MV-4-11 (cell line): Measurements from ENCODE around the gene ADCY10.
A peak's percentile ranks its signal among the peaks of the same experiment; 100 is the strongest.
"Not testable (repeated sequence)": the region's sequence is repeated elsewhere in the genome, so short reads cannot be mapped to it uniquely, and the experiment has no call there.

ENCODE experiments used
- DNase-seq: peaks from one replicate; lab custom pipeline; 2025; lab: John Stamatoyannopoulos, UW

ADCY10 gene, protein sequence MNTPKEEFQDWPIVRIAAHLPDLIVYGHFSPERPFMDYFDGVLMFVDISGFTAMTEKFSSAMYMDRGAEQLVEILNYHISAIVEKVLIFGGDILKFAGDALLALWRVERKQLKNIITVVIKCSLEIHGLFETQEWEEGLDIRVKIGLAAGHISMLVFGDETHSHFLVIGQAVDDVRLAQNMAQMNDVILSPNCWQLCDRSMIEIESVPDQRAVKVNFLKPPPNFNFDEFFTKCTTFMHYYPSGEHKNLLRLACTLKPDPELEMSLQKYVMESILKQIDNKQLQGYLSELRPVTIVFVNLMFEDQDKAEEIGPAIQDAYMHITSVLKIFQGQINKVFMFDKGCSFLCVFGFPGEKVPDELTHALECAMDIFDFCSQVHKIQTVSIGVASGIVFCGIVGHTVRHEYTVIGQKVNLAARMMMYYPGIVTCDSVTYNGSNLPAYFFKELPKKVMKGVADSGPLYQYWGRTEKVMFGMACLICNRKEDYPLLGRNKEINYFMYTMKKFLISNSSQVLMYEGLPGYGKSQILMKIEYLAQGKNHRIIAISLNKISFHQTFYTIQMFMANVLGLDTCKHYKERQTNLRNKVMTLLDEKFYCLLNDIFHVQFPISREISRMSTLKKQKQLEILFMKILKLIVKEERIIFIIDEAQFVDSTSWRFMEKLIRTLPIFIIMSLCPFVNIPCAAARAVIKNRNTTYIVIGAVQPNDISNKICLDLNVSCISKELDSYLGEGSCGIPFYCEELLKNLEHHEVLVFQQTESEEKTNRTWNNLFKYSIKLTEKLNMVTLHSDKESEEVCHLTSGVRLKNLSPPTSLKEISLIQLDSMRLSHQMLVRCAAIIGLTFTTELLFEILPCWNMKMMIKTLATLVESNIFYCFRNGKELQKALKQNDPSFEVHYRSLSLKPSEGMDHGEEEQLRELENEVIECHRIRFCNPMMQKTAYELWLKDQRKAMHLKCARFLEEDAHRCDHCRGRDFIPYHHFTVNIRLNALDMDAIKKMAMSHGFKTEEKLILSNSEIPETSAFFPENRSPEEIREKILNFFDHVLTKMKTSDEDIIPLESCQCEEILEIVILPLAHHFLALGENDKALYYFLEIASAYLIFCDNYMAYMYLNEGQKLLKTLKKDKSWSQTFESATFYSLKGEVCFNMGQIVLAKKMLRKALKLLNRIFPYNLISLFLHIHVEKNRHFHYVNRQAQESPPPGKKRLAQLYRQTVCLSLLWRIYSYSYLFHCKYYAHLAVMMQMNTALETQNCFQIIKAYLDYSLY (N-terminal part only)

GRCh38 chr1:167913895-167914496 lies at the start of gene ADCY10:
Gene ADCY10 (minus strand): TSS chr1:167914134. CDS start chr1:167905140, 8,994 bp downstream.
- DNase-seq = no peak

- no peak for DNase-seq
These were observed 43.8 kb upstream of the ADCY10 start for GRCh38 chr1:167957710-167958109.

DNA sequence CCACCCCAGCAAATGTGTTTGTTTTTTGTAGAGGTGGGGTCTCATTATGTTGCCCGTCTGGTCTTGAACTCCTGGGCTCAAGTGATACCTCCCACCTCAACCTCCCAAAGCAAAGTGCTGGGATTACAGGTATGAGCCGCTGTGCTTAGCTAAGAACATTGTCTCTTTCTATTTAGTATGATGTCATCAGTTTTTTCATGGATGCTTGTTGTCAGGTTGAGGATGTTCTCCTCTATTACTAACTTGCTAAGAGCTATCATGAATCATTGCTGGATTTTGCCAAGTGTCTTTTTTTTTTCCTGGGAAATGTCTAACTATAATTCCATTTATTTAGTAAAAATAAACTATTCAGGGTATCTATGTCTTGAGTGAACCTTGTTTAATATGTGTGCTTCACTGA lies 42.0 kb upstream of the ADCY10 start:
- no peak for DNase-seq

- DNase-seq = peak; percentile 12
These were observed 36.6 kb upstream of the ADCY10 start for GRCh38 chr1:167950569-167950968.

GRCh38 chr1:167949785-167950184 lies 35.9 kb upstream of the ADCY10 start:
- no peak for DNase-seq

GRCh38 chr1:167947733-167948132 lies 33.8 kb upstream of the ADCY10 start:
- no peak for DNase-seq

DNA sequence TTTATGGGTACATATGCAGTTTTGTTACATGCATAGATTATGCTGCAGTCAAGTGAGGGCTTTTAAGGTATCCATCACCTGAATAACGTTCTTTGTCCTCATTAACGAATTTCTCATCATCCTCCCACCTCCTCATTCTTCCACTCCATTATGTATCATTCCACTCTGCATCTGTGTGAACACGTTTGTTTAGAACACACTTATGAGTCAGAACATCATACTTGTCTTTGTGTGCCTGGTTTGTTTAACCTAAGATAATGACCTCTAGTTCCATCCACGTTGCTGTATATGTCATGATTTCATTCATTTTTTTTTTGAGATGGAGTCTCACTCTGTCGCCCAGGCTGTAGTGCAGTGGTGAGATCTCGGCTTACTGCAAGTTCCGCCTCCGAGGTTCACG lies 29.6 kb upstream of the ADCY10 start:
- DNase-seq = no peak

GRCh38 chr1:167940264-167940663 lies 26.3 kb upstream of the ADCY10 start:
- DNase-seq = no peak

GRCh38 chr1:167938080-167938636 lies 24.2 kb upstream of the ADCY10 start:
- no peak for DNase-seq

GRCh38 chr1:167937709-167938010 lies 23.7 kb upstream of the ADCY10 start:
- no peak for DNase-seq

DNA sequence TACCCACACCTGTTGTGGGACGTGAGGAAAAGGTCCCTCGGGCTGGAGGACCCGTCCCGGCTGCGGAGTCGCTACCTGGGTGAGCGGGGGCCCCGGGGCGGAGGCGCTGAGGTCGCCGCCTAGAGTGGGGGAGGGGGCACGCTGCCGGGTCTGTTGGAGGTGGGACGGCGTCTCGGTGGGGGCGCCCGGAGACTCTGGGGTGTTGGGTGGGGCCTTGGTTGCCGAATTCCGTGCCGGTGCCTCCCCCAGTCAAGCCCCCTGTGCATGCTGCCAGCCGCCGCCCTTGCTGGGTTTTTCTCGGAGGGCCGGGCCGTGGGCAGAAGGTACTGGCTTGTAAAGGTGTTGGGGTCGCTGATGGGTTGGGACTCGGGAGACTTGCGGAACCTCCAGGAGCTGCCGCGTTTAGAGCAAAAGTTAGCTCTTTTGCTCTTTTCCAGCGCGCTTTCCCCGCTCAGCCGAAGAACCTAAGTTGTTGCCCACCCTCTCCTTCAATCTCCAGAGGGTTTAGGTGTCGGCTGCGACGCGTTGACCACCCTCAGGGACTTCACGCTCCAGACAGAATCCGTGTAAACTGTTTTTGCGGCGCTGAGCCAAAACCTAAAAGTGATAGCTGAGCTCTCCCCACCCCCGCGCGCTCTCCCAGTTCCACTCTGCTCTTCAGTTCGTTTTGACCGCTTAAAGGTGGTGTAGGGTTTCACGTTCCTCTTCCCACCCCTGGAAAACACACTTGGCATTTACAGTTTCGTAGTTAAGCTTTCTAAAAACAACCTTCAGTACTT lies 23.2 kb upstream of the ADCY10 start, which contains the start of gene MPC2:
Gene MPC2 (minus strand): TSS at position 143 of the 779 bp plus-strand sequence. CDS start 1,231 bp downstream, outside the sequence.
- DNase-seq = peak; percentile 51

- DNase-seq = peak; percentile 96
These were observed 22.4 kb upstream of the ADCY10 start, which contains the start of gene DCAF6 for GRCh38 chr1:167936068-167936929. Gene DCAF6 (plus strand): TSS chr1:167936683. CDS start chr1:167936912, 229 bp downstream.

GRCh38 chr1:167935216-167936067 lies 21.5 kb upstream of the ADCY10 start:
- peak; percentile 49 for DNase-seq

GRCh38 chr1:167934426-167935215 lies 20.7 kb upstream of the ADCY10 start:
- DNase-seq = no peak

GRCh38 chr1:167933788-167934187 lies 19.9 kb upstream of the ADCY10 start:
- no peak for DNase-seq

DNA sequence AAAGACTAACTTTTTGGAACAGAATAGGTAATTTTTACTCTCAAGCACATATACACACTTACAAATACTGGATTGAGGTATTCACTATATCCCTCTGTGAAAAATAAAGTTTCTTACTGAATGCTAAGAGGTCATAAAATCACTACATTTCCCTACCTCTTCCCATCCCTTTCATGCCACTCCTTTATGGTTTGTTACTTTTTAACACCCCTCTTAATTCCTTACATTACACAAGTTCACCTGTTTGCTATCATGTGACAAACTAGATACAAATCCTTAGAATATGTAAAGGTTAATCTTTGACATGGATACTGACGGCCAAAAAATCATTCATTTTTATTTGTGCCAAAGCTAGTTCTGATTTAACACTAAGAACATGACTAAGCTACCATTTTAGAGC lies 15.8 kb upstream of the ADCY10 start:
- DNase-seq = no peak

DNA sequence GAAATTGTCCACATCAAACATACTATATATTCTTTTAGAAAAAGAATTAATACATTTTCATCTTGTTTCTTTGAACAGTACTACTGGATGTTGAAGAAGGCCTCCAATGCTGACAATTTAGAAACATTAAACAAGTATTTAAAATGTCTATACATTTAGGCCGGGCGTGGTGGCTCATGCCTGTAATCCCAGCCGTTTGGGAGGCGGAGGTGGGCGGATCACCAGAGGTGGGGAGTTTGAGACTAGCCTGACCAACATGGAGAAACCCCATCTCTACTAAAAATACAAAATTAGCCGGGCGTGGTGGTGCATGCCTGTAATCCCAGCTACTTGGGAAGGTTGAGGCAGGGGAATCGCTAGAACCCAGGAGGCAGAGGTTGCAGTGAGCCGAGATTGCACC lies 15.0 kb upstream of the ADCY10 start:
- DNase-seq = not testable (repeated sequence)

DNA sequence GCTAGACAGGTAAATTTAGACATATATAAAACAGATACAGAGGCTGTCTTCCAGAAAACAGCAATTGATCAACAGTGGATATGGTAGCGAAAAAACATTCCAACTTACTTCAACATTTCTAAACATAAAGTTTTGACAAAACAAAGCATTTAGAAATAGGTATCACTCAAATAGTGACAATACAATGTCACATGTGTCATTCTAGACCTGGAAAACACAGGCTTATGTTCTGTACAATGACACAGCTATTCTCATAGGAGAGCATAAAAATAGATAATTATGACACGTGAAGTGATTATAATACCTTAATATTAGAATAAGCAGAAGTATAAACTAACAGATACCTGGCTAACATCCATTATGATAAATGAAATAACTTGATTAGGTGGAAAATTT lies 14.5 kb upstream of the ADCY10 start:
- no peak for DNase-seq
